ENCODE data around the gene STX5. TPM values are rescaled to one million over a fixed set of nuclear protein-coding genes. Genes with fewer than 3 reads are reported as not detected.

Gene STX5
- total and polyA plus RNA-seq, 9 of the 15 experiments (the other 6 are each of a cell fraction or from before 2014, with no cell fraction given) = 2.8 to 28.6 (median 23.7) TPM

GRCh38 chr11:62855571-62856332, 23.9 kb upstream of the STX5 start (continued):
- TF ChIP-seq KDM5B (IDR thresholded peaks at IDR 0.05; ENCODE audit: insufficient replicate concordance, low read depth, low read length) (peak; percentile 100), ZNF699 (CRISPR knock-in tag; IDR thresholded peaks at IDR 0.05; ENCODE audit: insufficient replicate concordance) (no peak), ETS1 (conservative IDR thresholded peaks at IDR 0.05; ENCODE audit: control insufficient read depth, low read depth, low read length) (peak; percentile 76), MAFK (IDR thresholded peaks at IDR 0.05; ENCODE audit: low read length) (no peak), GTF2F1 (IDR thresholded peaks at IDR 0.05; ENCODE audit: low read depth, low read length) (peak; percentile 97), KAT2B (IDR thresholded peaks at IDR 0.05; ENCODE audit: low read depth, low read length) (no peak), THAP7 (CRISPR knock-in tag; IDR thresholded peaks at IDR 0.05) (peak; percentile 72; the same call in 1 of the 2 replicates), ZNF586 (CRISPR knock-in tag; conservative IDR thresholded peaks at IDR 0.05) (peak; percentile 55), ZNF511 (CRISPR knock-in tag; IDR thresholded peaks at IDR 0.05) (peak; percentile 58), RBBP5 (IDR thresholded peaks at IDR 0.05; ENCODE audit: borderline replicate concordance, insufficient read depth, low read length, poor library complexity, severe bottlenecking) (peak; percentile 56), ZNF76 (CRISPR knock-in tag; IDR thresholded peaks at IDR 0.05; ENCODE audit: borderline replicate concordance) (no peak), RBM25 (IDR thresholded peaks at IDR 0.05; ENCODE audit: low read depth, low read length, severe bottlenecking) (no peak), RNF219 (CRISPR knock-in tag; IDR thresholded peaks at IDR 0.05) (no peak), ZNF740 (CRISPR knock-in tag; IDR thresholded peaks at IDR 0.05) (peak; percentile 62; the same call in 1 of the 2 replicates), ZNF740 (tag; IDR thresholded peaks at IDR 0.05) (no peak), GTF2E2 (tag; IDR thresholded peaks at IDR 0.05) (peak; percentile 99), HOMEZ (CRISPR knock-in tag; IDR thresholded peaks at IDR 0.05) (no peak), ZNF121 (CRISPR knock-in tag; conservative IDR thresholded peaks at IDR 0.05) (no peak)

Measured in K562 (cell line).